WI38 (cell line): Measurements from ENCODE around the gene UHRF1.
"Not testable (repeated sequence)": the region's sequence is repeated elsewhere in the genome, so short reads cannot be mapped to it uniquely, and the experiment has no call there.

Experiments
- H3K4me3 ChIP-seq: 2 replicates; pipeline ENCODE4 v1.5.1; 2011; ENCODE audit warnings: low read depth, mild to moderate bottlenecking, control low read depth, low read length
- TF ChIP-seq, protein P1 (sequence below): IDR thresholded peaks from 2 replicates; pipeline ENCODE4 v1.5.1; 2012; ENCODE audit warnings: low read depth, mild to moderate bottlenecking, control low read depth, low read length

UHRF1 gene

GRCh38 chr19:4929186-4929585 is 19.9 kb downstream of the UHRF1 start:
- no peak overlapping the region for H3K4me3 ChIP-seq
- TF ChIP-seq, protein P1, sequence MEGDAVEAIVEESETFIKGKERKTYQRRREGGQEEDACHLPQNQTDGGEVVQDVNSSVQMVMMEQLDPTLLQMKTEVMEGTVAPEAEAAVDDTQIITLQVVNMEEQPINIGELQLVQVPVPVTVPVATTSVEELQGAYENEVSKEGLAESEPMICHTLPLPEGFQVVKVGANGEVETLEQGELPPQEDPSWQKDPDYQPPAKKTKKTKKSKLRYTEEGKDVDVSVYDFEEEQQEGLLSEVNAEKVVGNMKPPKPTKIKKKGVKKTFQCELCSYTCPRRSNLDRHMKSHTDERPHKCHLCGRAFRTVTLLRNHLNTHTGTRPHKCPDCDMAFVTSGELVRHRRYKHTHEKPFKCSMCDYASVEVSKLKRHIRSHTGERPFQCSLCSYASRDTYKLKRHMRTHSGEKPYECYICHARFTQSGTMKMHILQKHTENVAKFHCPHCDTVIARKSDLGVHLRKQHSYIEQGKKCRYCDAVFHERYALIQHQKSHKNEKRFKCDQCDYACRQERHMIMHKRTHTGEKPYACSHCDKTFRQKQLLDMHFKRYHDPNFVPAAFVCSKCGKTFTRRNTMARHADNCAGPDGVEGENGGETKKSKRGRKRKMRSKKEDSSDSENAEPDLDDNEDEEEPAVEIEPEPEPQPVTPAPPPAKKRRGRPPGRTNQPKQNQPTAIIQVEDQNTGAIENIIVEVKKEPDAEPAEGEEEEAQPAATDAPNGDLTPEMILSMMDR, result no peak

DNA sequence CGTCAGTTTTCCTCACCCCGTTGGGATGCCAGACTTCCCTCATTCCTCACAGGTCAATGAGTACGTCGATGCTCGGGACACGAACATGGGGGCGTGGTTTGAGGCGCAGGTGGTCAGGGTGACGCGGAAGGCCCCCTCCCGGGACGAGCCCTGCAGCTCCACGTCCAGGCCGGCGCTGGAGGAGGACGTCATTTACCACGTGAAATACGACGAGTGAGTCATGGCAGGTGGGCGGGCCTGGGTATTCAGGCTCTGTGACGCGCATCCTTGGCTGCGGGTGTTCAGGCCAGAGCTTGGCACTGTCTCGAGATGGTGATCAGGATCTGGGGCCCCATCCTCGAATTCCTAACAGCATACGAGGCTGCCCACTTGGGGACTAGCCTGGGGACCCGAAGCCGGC is 21.4 kb downstream of the UHRF1 start:
- H3K4me3 ChIP-seq, result no peak overlapping the region
- TF ChIP-seq, protein P1, result no peak

DNA sequence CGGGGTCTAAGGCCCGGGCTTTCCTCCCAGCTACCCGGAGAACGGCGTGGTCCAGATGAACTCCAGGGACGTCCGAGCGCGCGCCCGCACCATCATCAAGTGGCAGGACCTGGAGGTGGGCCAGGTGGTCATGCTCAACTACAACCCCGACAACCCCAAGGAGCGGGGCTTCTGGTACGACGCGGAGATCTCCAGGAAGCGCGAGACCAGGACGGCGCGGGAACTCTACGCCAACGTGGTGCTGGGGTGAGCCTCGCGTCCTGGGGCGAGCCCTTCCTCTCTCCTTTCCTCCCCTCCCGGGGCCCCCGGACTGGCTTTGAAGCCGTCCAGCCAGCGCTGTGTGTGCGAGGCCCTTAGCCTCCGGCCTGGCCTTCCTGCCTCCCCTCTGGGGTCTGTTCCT is 23.4 kb downstream of the UHRF1 start:
- TF ChIP-seq, protein P1, result no peak
- no peak overlapping the region for H3K4me3 ChIP-seq

- TF ChIP-seq, protein P1, result no peak
- no peak overlapping the region for H3K4me3 ChIP-seq
Observed at GRCh38 chr19:4933528-4933927, 24.2 kb downstream of the UHRF1 start.

GRCh38 chr19:4935444-4935843 is 26.1 kb downstream of the UHRF1 start:
- TF ChIP-seq, protein P1, result no peak
- H3K4me3 ChIP-seq, result no peak overlapping the region

DNA sequence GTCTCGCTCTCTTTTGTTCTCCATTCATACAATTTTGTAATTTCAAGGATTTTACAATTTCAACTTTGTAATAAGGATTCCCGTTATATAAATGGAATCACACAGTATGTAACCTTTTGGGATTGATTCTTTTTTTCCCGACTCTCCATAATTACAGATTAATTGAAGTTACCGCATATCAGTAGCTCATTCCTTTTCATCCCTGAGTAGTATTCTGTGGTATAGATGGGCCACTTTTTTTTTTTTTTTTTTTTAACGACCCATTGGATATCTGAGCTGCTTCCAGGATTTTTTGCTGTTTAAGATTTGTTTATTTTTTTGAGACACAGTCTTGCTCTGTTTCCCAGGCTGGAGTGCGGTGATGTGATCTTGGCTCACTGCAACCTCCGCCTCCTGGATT is 27.8 kb downstream of the UHRF1 start:
- no peak overlapping the region for H3K4me3 ChIP-seq
- TF ChIP-seq, protein P1, result no peak

GRCh38 chr19:4938461-4938860 is 29.2 kb downstream of the UHRF1 start:
- H3K4me3 ChIP-seq, result not testable (repeated sequence)

DNA sequence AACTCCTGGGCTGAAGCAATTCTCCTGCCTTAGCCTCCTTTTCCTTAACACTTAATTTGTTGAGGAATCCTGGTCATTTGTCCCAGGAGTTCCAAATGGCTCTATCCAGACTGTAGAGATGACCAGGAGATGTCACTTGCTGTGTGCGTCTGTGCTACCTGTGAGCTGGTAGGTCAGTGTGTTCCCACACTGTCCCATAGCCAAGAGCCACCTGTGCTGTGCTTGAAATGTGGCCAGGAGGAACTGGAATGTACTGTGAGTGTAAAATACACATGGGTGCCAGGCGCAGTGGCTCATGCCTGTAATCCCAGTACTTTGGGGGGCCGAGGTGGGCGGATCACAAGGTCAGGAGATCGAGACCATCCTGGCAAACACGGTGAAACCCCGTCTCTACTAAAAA is 30.2 kb downstream of the UHRF1 start:
- TF ChIP-seq, protein P1, result no peak

DNA sequence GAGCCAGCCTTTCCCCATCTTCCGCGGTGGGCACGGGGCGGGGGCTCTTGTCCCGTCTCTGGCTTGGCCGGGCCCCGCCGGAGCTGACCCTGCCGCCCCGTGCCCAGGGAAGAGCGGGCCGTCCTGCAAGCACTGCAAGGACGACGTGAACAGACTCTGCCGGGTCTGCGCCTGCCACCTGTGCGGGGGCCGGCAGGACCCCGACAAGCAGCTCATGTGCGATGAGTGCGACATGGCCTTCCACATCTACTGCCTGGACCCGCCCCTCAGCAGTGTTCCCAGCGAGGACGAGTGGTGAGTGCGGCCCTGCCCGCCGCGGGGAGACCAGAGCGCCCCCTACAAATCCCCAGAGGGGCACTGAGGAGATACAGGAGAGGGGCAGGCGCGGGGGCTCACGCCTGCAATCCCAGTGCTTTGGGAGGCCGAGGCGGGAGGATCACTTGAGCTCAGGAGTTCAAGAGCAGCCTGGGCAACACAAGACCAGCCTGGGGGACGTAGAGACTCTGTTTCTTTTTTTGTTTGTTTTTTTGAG is 32.4 kb downstream of the UHRF1 start:
- not testable (repeated sequence) for H3K4me3 ChIP-seq

More for the DNA sequence above, 30.2 kb downstream of the UHRF1 start:
- H3K4me3 ChIP-seq, result no peak overlapping the region

GRCh38 chr19:4950650-4951049 is 41.3 kb downstream of the UHRF1 start:
- H3K4me3 ChIP-seq, result not testable (repeated sequence)
